Bronchial epithelial cell (primary cell): ENCODE results near the gene MAGEA11. TPM values are rescaled to one million over a fixed set of nuclear protein-coding genes. Genes with fewer than 3 reads are reported as not detected.

Experiments
- DNase-seq: peaks from one replicate; pipeline ENCODE4 v3.0.0-alpha.2; 2010; ENCODE audit warnings: low read depth
- FAIRE-seq: peaks from 2 replicates; lab custom pipeline; 2011; peaks lifted over from hg19 to GRCh38; lab: Jason Lieb, UNC
- H3K27me3 ChIP-seq: 2 replicates; pipeline ENCODE4 v1.5.1; 2011; ENCODE audit warnings: low read length; ENCODE audit not compliant: control insufficient read depth, insufficient read depth
- H3K36me3 ChIP-seq: 2 replicates; pipeline ENCODE4 v1.5.1; 2011; ENCODE audit warnings: low read length; ENCODE audit not compliant: control insufficient read depth, insufficient read depth
- H3K4me3 ChIP-seq: 2 replicates; pipeline ENCODE4 v1.5.1; 2011; ENCODE audit warnings: mild to moderate bottlenecking, low read depth, low read length, control low read depth
- total RNA-seq: library from RNA; depleted of rRNA; stranded (reverse); fragments of >200 nt; gene quantifications from 2 replicates; pipeline ENCODE4 v1.2.1, GENCODE V29; 2014
- TF ChIP-seq, protein P1 (sequence below): IDR thresholded peaks from 2 replicates; pipeline ENCODE4 v1.5.1; 2011; ENCODE audit warnings: mild to moderate bottlenecking, moderate library complexity, low read length, control low read depth, inconsistent platforms; ENCODE audit not compliant: insufficient read depth, severe bottlenecking

MAGEA11 gene
- total RNA-seq, 1 donor from 2014 or later = not detected

DNA sequence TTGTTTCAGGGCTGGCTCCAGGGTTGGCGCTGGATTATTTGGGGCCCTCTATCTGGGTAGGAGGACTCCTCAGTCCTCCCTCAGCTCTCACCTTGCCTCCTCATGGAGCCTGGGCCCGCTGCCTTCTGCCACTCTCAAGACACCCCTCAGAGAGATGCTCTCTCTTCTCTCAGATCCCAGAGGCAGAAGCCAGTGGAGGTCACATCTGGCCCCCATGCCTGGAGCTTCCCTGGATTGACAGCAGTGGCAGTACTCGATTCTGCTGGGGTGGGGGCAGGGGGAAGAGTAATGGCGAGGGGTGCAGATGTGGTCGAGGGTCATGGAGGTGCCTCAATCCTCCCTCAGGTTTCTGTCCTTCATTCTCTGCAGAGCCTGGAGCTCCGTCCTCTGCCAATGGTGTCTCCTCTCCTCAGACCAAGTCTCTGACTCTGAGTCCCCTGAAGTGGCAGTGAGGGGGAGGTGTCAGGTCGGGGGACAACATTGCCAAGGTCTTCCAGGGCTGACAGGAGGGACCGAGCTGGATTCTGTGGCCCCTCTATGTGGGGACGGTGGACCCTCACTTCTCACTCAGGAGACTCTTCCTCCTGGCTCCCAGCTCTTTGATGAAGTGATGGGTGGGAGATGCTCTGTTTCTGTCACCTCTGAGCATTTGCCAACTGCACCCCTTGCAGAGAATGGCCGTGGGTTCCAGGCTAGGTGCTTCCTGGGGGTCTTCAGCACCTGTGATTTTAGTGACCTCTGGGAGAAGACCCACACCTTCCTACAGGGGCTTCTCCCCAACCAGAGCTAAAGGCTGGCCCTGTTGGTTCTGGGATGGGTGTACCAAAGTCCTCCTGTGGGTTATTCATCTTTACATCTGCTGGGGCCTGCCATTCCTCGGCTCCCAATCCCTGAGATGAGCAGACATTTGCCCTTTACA, 51.1 kb downstream of the MAGEA11 start:
- H3K27me3 ChIP-seq = no peaks in the 10 kb centered on the region
- H3K4me3 ChIP-seq = no peak overlapping the region
- DNase-seq (no peak), FAIRE-seq (no peak)
- no peaks in the 10 kb centered on the region for H3K36me3 ChIP-seq
- TF ChIP-seq, protein P1, sequence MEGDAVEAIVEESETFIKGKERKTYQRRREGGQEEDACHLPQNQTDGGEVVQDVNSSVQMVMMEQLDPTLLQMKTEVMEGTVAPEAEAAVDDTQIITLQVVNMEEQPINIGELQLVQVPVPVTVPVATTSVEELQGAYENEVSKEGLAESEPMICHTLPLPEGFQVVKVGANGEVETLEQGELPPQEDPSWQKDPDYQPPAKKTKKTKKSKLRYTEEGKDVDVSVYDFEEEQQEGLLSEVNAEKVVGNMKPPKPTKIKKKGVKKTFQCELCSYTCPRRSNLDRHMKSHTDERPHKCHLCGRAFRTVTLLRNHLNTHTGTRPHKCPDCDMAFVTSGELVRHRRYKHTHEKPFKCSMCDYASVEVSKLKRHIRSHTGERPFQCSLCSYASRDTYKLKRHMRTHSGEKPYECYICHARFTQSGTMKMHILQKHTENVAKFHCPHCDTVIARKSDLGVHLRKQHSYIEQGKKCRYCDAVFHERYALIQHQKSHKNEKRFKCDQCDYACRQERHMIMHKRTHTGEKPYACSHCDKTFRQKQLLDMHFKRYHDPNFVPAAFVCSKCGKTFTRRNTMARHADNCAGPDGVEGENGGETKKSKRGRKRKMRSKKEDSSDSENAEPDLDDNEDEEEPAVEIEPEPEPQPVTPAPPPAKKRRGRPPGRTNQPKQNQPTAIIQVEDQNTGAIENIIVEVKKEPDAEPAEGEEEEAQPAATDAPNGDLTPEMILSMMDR = no peak

Other genes starting within 250 kb of the MAGEA11 start
- 12.4 and 21.5 TPM in 2 replicates for gene IDS, start 206.8 kb upstream of the MAGEA11 start, total RNA-seq
- gene EOLA1, start 171.0 kb upstream of the MAGEA11 start, total RNA-seq = 19.5 and 20.1 TPM in 2 replicates
- gene HSFX3, start 162.1 kb upstream of the MAGEA11 start, total RNA-seq = not detected in 2 replicates
- gene MAGEA9B, start 124.6 kb upstream of the MAGEA11 start, total RNA-seq = not detected in 2 replicates
- not detected in 2 replicates for gene HSFX2, start 116.7 kb upstream of the MAGEA11 start, total RNA-seq
- gene TMEM185A, start 80.3 kb upstream of the MAGEA11 start, total RNA-seq = 20.3 and 27.0 TPM in 2 replicates
- 0.53 and 0.77 TPM in 2 replicates for gene HSFX1, start 62.0 kb downstream of the MAGEA11 start, total RNA-seq
- not detected in 2 replicates for gene MAGEA9, start 69.9 kb downstream of the MAGEA11 start, total RNA-seq
- gene MAGEA8, start 169.1 kb downstream of the MAGEA11 start, total RNA-seq = not detected in 2 replicates
- not detected in 2 replicates for gene HSFX4, start 217.5 kb downstream of the MAGEA11 start, total RNA-seq
- 21.9 and 38.0 TPM in 2 replicates for gene EOLA2, start 226.4 kb downstream of the MAGEA11 start, total RNA-seq